Iris pigment epithelial cell (primary cell): ENCODE results near the gene GPATCH3.
"Not testable (repeated sequence)": the region's sequence is repeated elsewhere in the genome, so short reads cannot be mapped to it uniquely, and the experiment has no call there.

Experiments
- DNase-seq: peaks from one replicate; pipeline ENCODE4 v3.0.0-alpha.2; 2011; ENCODE audit warnings: low read depth

GPATCH3 gene

GRCh38 chr1:26913389-26913753, 13.1 kb upstream of the GPATCH3 start:
- no peak for DNase-seq

GRCh38 chr1:26912147-26912490, 11.9 kb upstream of the GPATCH3 start:
- no peak for DNase-seq

GRCh38 chr1:26911399-26912146, 11.3 kb upstream of the GPATCH3 start:
- DNase-seq, result no peak

GRCh38 chr1:26910343-26911160, 10.3 kb upstream of the GPATCH3 start:
- no peak for DNase-seq

GRCh38 chr1:26909951-26910342, 9.7 kb upstream of the GPATCH3 start:
- DNase-seq, result no peak

- DNase-seq, result peak; percentile 94
Measured at GRCh38 chr1:26907071-26907917, 7.0 kb upstream of the GPATCH3 start.

- DNase-seq, result no peak
Measured at GRCh38 chr1:26900815-26901511, 696 bp upstream of the GPATCH3 start.

- DNase-seq, result no peak
Measured at GRCh38 chr1:26897351-26897750, 2.9 kb downstream of the GPATCH3 start.

GRCh38 chr1:26894263-26894662, 6.0 kb downstream of the GPATCH3 start:
- DNase-seq, result no peak

GRCh38 chr1:26890467-26890796, 9.8 kb downstream of the GPATCH3 start:
- no peak for DNase-seq

- DNase-seq, result peak; percentile 77
Measured at GRCh38 chr1:26889551-26890466, 10.5 kb downstream of the GPATCH3 start, which contains the start of gene GPN2. Gene GPN2 (minus strand): TSS chr1:26890283. CDS start chr1:26890096, 187 bp downstream.

GRCh38 chr1:26888231-26888630, 12.0 kb downstream of the GPATCH3 start:
- DNase-seq, result no peak

- peak; percentile 57 for DNase-seq
Measured at GRCh38 chr1:26887125-26887524, 13.1 kb downstream of the GPATCH3 start.

- DNase-seq, result no peak
Measured at GRCh38 chr1:26882696-26883463, 17.4 kb downstream of the GPATCH3 start.

- DNase-seq, result not testable (repeated sequence)
Measured at GRCh38 chr1:26881611-26882010, 18.7 kb downstream of the GPATCH3 start.

GRCh38 chr1:26879793-26880192, 20.5 kb downstream of the GPATCH3 start:
- DNase-seq, result no peak

GRCh38 chr1:26877326-26877725, 22.9 kb downstream of the GPATCH3 start:
- DNase-seq, result no peak

- DNase-seq, result no peak
Measured at GRCh38 chr1:26874896-26875295, 25.4 kb downstream of the GPATCH3 start.

GRCh38 chr1:26873097-26873496, 27.2 kb downstream of the GPATCH3 start:
- not testable (repeated sequence) for DNase-seq
